Activated naive CD8-positive, alpha-beta T cell treated with anti-CD3 and anti-CD28 coated beads for 36 hours (primary cell): ENCODE data around the gene GOLIM4. TPM values are rescaled to one million over a fixed set of nuclear protein-coding genes. Genes with fewer than 3 reads are reported as not detected.
"Not testable (repeated sequence)": the region's sequence is repeated elsewhere in the genome, so short reads cannot be mapped to it uniquely, and the experiment has no call there.

Experiments
- DNase-seq: peaks from one replicate; pipeline ENCODE4 v3.0.0; 2021
- H3K27ac Mint-ChIP-seq: one replicate; pipeline ENCODE4 v1.8.0; 2022; ENCODE audit warnings: mild to moderate bottlenecking, moderate library complexity, mixed read lengths
- H3K27me3 Mint-ChIP-seq: one replicate; pipeline ENCODE4 v1.8.0; 2022; ENCODE audit warnings: mild to moderate bottlenecking, mixed read lengths
- H3K36me3 Mint-ChIP-seq: one replicate; pipeline ENCODE4 v1.8.0; 2021; ENCODE audit warnings: mild to moderate bottlenecking, mixed read lengths
- H3K4me1 Mint-ChIP-seq: one replicate; pipeline ENCODE4 v1.8.0; 2021; ENCODE audit warnings: mixed read lengths
- H3K4me3 Mint-ChIP-seq: one replicate; pipeline ENCODE4 v1.8.0; 2022; ENCODE audit warnings: mild to moderate bottlenecking, moderate library complexity, mixed read lengths
- H3K9me3 Mint-ChIP-seq: one replicate; pipeline ENCODE4 v1.8.0; 2022; ENCODE audit warnings: mixed read lengths
- total RNA-seq, 2 experiments: library from RNA; stranded (reverse); gene quantifications; one replicate each; pipeline ENCODE4 v1.2.3, GENCODE V29; 2021

The GOLIM4 gene
- total RNA-seq, 2 experiments from 2014 or later: 6.1 to 6.5 TPM

- Mint-ChIP-seq H3K4me3 (no peak overlapping the region), H3K36me3 (peaks cover 27% of the 10 kb centered on the region), H3K9me3 (no peaks in the 10 kb centered on the region), H3K27me3 (peaks cover 8% of the 10 kb centered on the region), H3K27ac (no peak overlapping the region), H3K4me1 (peaks cover 21% of the 10 kb centered on the region)
- DNase-seq: no peak
Observed at GRCh38 chr3:168026764-168027163, 69.0 kb downstream of the GOLIM4 start.

GRCh38 chr3:168025076-168025475, 70.6 kb downstream of the GOLIM4 start:
- Mint-ChIP-seq H3K9me3 (no peaks in the 10 kb centered on the region), H3K36me3 (peaks cover 27% of the 10 kb centered on the region), H3K4me1 (peaks cover 21% of the 10 kb centered on the region), H3K4me3 (no peak overlapping the region), H3K27ac (peak overlapping the region; percentile 84), H3K27me3 (peaks cover 8% of the 10 kb centered on the region)
- no peak for DNase-seq

- H3K4me3 Mint-ChIP-seq: peak overlapping the region; percentile 12
- peak overlapping the region; percentile 84 for H3K27ac Mint-ChIP-seq
Observed at GRCh38 chr3:168024537-168024941, 71.2 kb downstream of the GOLIM4 start.

GRCh38 chr3:168021737-168022450, 73.8 kb downstream of the GOLIM4 start:
- peaks cover 4% of the 10 kb centered on the region for H3K27me3 Mint-ChIP-seq
- peaks cover 21% of the 10 kb centered on the region for H3K4me1 Mint-ChIP-seq
- peaks cover 21% of the 10 kb centered on the region for H3K36me3 Mint-ChIP-seq
- H3K4me3 Mint-ChIP-seq: no peak overlapping the region
- no peak for DNase-seq
- H3K27ac Mint-ChIP-seq: no peak overlapping the region
- H3K9me3 Mint-ChIP-seq: no peaks in the 10 kb centered on the region

More at GRCh38 chr3:168024537-168024941, 71.2 kb downstream of the GOLIM4 start:
- no peaks in the 10 kb centered on the region for H3K9me3 Mint-ChIP-seq
- H3K27me3 Mint-ChIP-seq: peaks cover 8% of the 10 kb centered on the region
- H3K36me3 Mint-ChIP-seq: peaks cover 27% of the 10 kb centered on the region
- peaks cover 21% of the 10 kb centered on the region for H3K4me1 Mint-ChIP-seq
- peak; percentile 43 for DNase-seq

- not testable (repeated sequence) for H3K9me3 Mint-ChIP-seq, H3K27me3 Mint-ChIP-seq
Observed at GRCh38 chr3:168011280-168011679, 84.4 kb downstream of the GOLIM4 start.

GRCh38 chr3:168006584-168006983, 89.1 kb downstream of the GOLIM4 start:
- H3K27me3 Mint-ChIP-seq: no peaks in the 10 kb centered on the region
- no peak for DNase-seq
- no peaks in the 10 kb centered on the region for H3K4me1 Mint-ChIP-seq
- H3K27ac Mint-ChIP-seq: no peak overlapping the region
- no peaks in the 10 kb centered on the region for H3K36me3 Mint-ChIP-seq
- no peaks in the 10 kb centered on the region for H3K9me3 Mint-ChIP-seq
- no peak overlapping the region for H3K4me3 Mint-ChIP-seq

More at GRCh38 chr3:168011280-168011679, 84.4 kb downstream of the GOLIM4 start:
- not testable (repeated sequence) for H3K27ac Mint-ChIP-seq, DNase-seq, H3K4me1 Mint-ChIP-seq, H3K36me3 Mint-ChIP-seq, H3K4me3 Mint-ChIP-seq

GRCh38 chr3:168003911-168004310, 91.8 kb downstream of the GOLIM4 start:
- Mint-ChIP-seq H3K27ac (no peak overlapping the region), H3K36me3 (no peaks in the 10 kb centered on the region), H3K27me3 (no peaks in the 10 kb centered on the region), H3K4me1 (no peaks in the 10 kb centered on the region), H3K9me3 (no peaks in the 10 kb centered on the region), H3K4me3 (no peak overlapping the region)
- no peak for DNase-seq

- H3K9me3 Mint-ChIP-seq: no peaks in the 10 kb centered on the region
- no peaks in the 10 kb centered on the region for H3K36me3 Mint-ChIP-seq
- H3K4me1 Mint-ChIP-seq: no peaks in the 10 kb centered on the region
Observed at GRCh38 chr3:168002786-168003368, 92.8 kb downstream of the GOLIM4 start.

GRCh38 chr3:168001244-168001643, 94.5 kb downstream of the GOLIM4 start:
- Mint-ChIP-seq H3K27me3 (no peaks in the 10 kb centered on the region), H3K4me3 (no peak overlapping the region), H3K9me3 (no peaks in the 10 kb centered on the region), H3K4me1 (no peaks in the 10 kb centered on the region), H3K36me3 (no peaks in the 10 kb centered on the region), H3K27ac (no peak overlapping the region)
- DNase-seq: no peak

More at GRCh38 chr3:168002786-168003368, 92.8 kb downstream of the GOLIM4 start:
- Mint-ChIP-seq H3K4me3 (no peak overlapping the region), H3K27me3 (no peaks in the 10 kb centered on the region), H3K27ac (no peak overlapping the region)
- no peak for DNase-seq

- Mint-ChIP-seq H3K27ac (no peak overlapping the region), H3K9me3 (no peaks in the 10 kb centered on the region), H3K36me3 (no peaks in the 10 kb centered on the region), H3K4me1 (no peaks in the 10 kb centered on the region), H3K27me3 (no peaks in the 10 kb centered on the region), H3K4me3 (no peak overlapping the region)
- DNase-seq: no peak
Observed at GRCh38 chr3:167998253-167998652, 97.5 kb downstream of the GOLIM4 start.

GRCh38 chr3:167996514-167996913, 99.2 kb downstream of the GOLIM4 start:
- DNase-seq: no peak
- Mint-ChIP-seq H3K36me3 (no peaks in the 10 kb centered on the region), H3K9me3 (no peaks in the 10 kb centered on the region), H3K4me1 (no peaks in the 10 kb centered on the region), H3K27ac (no peak overlapping the region), H3K4me3 (no peak overlapping the region), H3K27me3 (no peaks in the 10 kb centered on the region)

GRCh38 chr3:167992381-167992780, 103.3 kb downstream of the GOLIM4 start:
- Mint-ChIP-seq H3K4me1 (no peaks in the 10 kb centered on the region), H3K27me3 (peaks cover 4% of the 10 kb centered on the region), H3K9me3 (no peaks in the 10 kb centered on the region), H3K4me3 (no peak overlapping the region), H3K36me3 (no peaks in the 10 kb centered on the region), H3K27ac (no peak overlapping the region)
- no peak for DNase-seq

GRCh38 chr3:167991213-167991612, 104.5 kb downstream of the GOLIM4 start:
- Mint-ChIP-seq H3K9me3 (no peaks in the 10 kb centered on the region), H3K36me3 (no peaks in the 10 kb centered on the region), H3K4me1 (no peaks in the 10 kb centered on the region), H3K27ac (no peak overlapping the region), H3K4me3 (no peak overlapping the region), H3K27me3 (peaks cover 4% of the 10 kb centered on the region)
- DNase-seq: no peak

- Mint-ChIP-seq H3K27ac (no peak overlapping the region), H3K27me3 (peaks cover 4% of the 10 kb centered on the region), H3K4me3 (no peak overlapping the region), H3K36me3 (no peaks in the 10 kb centered on the region), H3K4me1 (no peaks in the 10 kb centered on the region), H3K9me3 (no peaks in the 10 kb centered on the region)
- no peak for DNase-seq
Observed at GRCh38 chr3:167989999-167990398, 105.7 kb downstream of the GOLIM4 start.

- Mint-ChIP-seq H3K27me3 (peaks cover 4% of the 10 kb centered on the region), H3K4me1 (no peaks in the 10 kb centered on the region), H3K36me3 (no peaks in the 10 kb centered on the region), H3K4me3 (no peak overlapping the region), H3K27ac (no peak overlapping the region), H3K9me3 (no peaks in the 10 kb centered on the region)
- DNase-seq: no peak
Observed at GRCh38 chr3:167989066-167989465, 106.7 kb downstream of the GOLIM4 start.

- no peaks in the 10 kb centered on the region for H3K4me1 Mint-ChIP-seq
- no peak for DNase-seq
- H3K27me3 Mint-ChIP-seq: peaks cover 4% of the 10 kb centered on the region
- no peak overlapping the region for H3K4me3 Mint-ChIP-seq
- no peaks in the 10 kb centered on the region for H3K36me3 Mint-ChIP-seq
- H3K9me3 Mint-ChIP-seq: no peaks in the 10 kb centered on the region
- no peak overlapping the region for H3K27ac Mint-ChIP-seq
Observed at GRCh38 chr3:167983583-167983982, 112.1 kb downstream of the GOLIM4 start.
